Measurements from ENCODE around the gene GIN1. TPM values are rescaled to one million over a fixed set of nuclear protein-coding genes. Genes with fewer than 3 reads are reported as not detected.

The GIN1 gene
- total and polyA plus RNA-seq, 4 experiments from 2014 or later = 10.0 to 15.2 (median 12.5) TPM

- peaks cover 4% of the 10 kb centered on the region for H3K36me3 ChIP-seq (ENCODE audit: insufficient read depth, low read length)
- no peak overlapping the region for H3K4me3 Mint-ChIP-seq
- intact Hi-C loops (cut with micrococcal nuclease) = loop anchor here (1.0 to 10.0 kb wide), 7 partner anchors 71 to 842 kb away; partner anchors contain the start of gene SLCO4C1
These were observed 19.4 kb upstream of the GIN1 start for GRCh38 chr5:103139264-103139865.

GRCh38 chr5:103138202-103138690 is 18.3 kb upstream of the GIN1 start:
- intact Hi-C loops (cut with micrococcal nuclease) = loop anchor here (2.0 to 10.0 kb wide), 4 partner anchors 69 to 841 kb away; partner anchors contain the start of gene SLCO4C1
- Mint-ChIP-seq H3K4me3 (no peak overlapping the region), H3K36me3 (peaks cover 31 to 32% of the 10 kb centered on the region in 2 donors), H3K27ac (no peak overlapping the region), H3K4me1 (peaks cover 3 to 12% (median 9%) of the 10 kb centered on the region in 4 donors), H3K9me3 (no peaks in the 10 kb centered on the region), H3K27me3 (no peaks in the 10 kb centered on the region)
- H3K4me3 ChIP-seq (ENCODE audit: low read length in 2 of 2) = no peak overlapping the region
- H3K9me3 ChIP-seq (ENCODE audit: control insufficient read depth in 1 of 2, low read length in 2 of 2) = no peaks in the 10 kb centered on the region
- CTCF ChIA-PET (ENCODE audit: partially characterized antibody) = interaction anchor here (0.9 to 6.1 kb wide), 19 partner anchors 12 to 602 kb away, joined by 3 to 52 read pairs (median 4); partner anchors contain the start of genes GIN1 and PPIP5K2
- no peaks in the 10 kb centered on the region for H3K4me1 ChIP-seq (ENCODE audit: insufficient read depth, low read length)
- peaks cover 4% of the 10 kb centered on the region for H3K36me3 ChIP-seq (ENCODE audit: insufficient read depth, low read length)
- POLR2A ChIA-PET (ENCODE audit: partially characterized antibody) = no interaction called here
- H3K27ac ChIP-seq (ENCODE audit: low read depth, low read length) = no peak overlapping the region
- no peaks in the 10 kb centered on the region for H3K27me3 ChIP-seq (ENCODE audit: insufficient read depth, low read length)
- DNase-seq = no peak

More at GRCh38 chr5:103139264-103139865, 19.4 kb upstream of the GIN1 start:
- CTCF ChIA-PET (ENCODE audit: partially characterized antibody) = interaction anchor here (0.7 to 6.1 kb wide), 35 partner anchors 8 to 603 kb away, joined by 3 to 52 read pairs (median 4); partner anchors contain the start of genes GIN1 and PPIP5K2
- no peaks in the 10 kb centered on the region for H3K27me3 Mint-ChIP-seq
- Histone ChIP-seq H3K4me1 (ENCODE audit: insufficient read depth, low read length) (no peaks in the 10 kb centered on the region), H3K9me3 (ENCODE audit: control insufficient read depth in 1 of 2, low read length in 2 of 2) (no peaks in the 10 kb centered on the region), H3K27ac (ENCODE audit: low read depth, low read length) (no peak overlapping the region), H3K4me3 (ENCODE audit: low read length in 2 of 2) (no peak overlapping the region), H3K27me3 (ENCODE audit: insufficient read depth, low read length) (no peaks in the 10 kb centered on the region)
- H3K27ac Mint-ChIP-seq = peak overlapping the region in 2 of 7 donors; percentile 25 to 43
- H3K36me3 Mint-ChIP-seq = peaks cover 30 to 32% of the 10 kb centered on the region in 2 donors
- no peaks in the 10 kb centered on the region for H3K9me3 Mint-ChIP-seq
- peak; percentile 76 to 80 (median 80) for DNase-seq
- POLR2A ChIA-PET (ENCODE audit: partially characterized antibody) = interaction anchor here (0.8 kb wide), 1 partner anchor 359 kb away, joined by 3 read pairs; no protein-coding TSS in a partner anchor
- H3K4me1 Mint-ChIP-seq = peaks cover 2 to 6% (median 4%) of the 10 kb centered on the region in 4 donors

DNA sequence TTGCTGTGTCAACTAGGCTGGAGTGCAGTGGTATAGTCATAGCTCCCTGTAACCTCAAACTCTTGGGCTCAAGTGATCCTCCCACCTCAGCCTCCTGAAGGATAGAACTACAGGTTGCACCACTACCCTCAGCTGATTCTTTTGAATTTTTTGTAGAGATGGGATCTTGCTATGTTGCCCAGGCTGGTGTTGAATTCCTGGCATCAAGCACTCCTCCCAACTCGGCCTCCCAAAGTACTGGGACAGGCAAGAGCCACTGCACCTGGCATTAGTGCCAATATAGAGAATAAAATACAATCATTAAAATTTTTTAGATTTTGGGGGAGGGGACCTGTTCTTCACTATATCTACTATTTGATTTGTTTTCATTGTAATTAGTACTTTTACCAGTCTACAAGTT is 15.5 kb upstream of the GIN1 start:
- Mint-ChIP-seq H3K4me3 (no peak overlapping the region), H3K27ac (peak overlapping the region in 2 of 7 donors; percentile 22 to 24), H3K27me3 (no peaks in the 10 kb centered on the region), H3K4me1 (peaks cover 16 to 32% (median 24%) of the 10 kb centered on the region in 4 donors), H3K36me3 (peaks cover 29 to 37% of the 10 kb centered on the region in 2 donors), H3K9me3 (no peaks in the 10 kb centered on the region)
- no peak for DNase-seq
- Histone ChIP-seq H3K4me1 (ENCODE audit: insufficient read depth, low read length) (peaks cover 6% of the 10 kb centered on the region), H3K9me3 (ENCODE audit: control insufficient read depth in 1 of 2, low read length in 2 of 2) (no peaks in the 10 kb centered on the region), H3K27me3 (ENCODE audit: insufficient read depth, low read length) (no peaks in the 10 kb centered on the region), H3K27ac (ENCODE audit: low read depth, low read length) (no peak overlapping the region), H3K4me3 (ENCODE audit: low read length in 2 of 2) (no peak overlapping the region), H3K36me3 (ENCODE audit: insufficient read depth, low read length) (peaks cover 4% of the 10 kb centered on the region)
- POLR2A ChIA-PET (ENCODE audit: partially characterized antibody) = interaction anchor here (3.7 kb wide), 1 partner anchor 15 kb away, joined by 12 read pairs; the partner anchor contains the start of genes GIN1 and PPIP5K2
- intact Hi-C loops (cut with micrococcal nuclease) = loop anchor here (5.0 to 10.0 kb wide), 3 partner anchors 93 to 838 kb away; partner anchors contain the start of gene SLCO4C1
- CTCF ChIA-PET (ENCODE audit: partially characterized antibody) = interaction anchor here (1.1 to 6.1 kb wide), 2 partner anchors 9 to 354 kb away, joined by 3 to 49 read pairs; no protein-coding TSS in a partner anchor

GRCh38 chr5:103133231-103133630 is 13.3 kb upstream of the GIN1 start:
- no peaks in the 10 kb centered on the region for H3K9me3 ChIP-seq (ENCODE audit: control insufficient read depth in 1 of 2, low read length in 2 of 2)
- no peaks in the 10 kb centered on the region for H3K27me3 ChIP-seq (ENCODE audit: insufficient read depth, low read length)
- Mint-ChIP-seq H3K4me3 (no peak overlapping the region), H3K4me1 (peaks cover 24 to 37% (median 29%) of the 10 kb centered on the region in 4 donors), H3K27me3 (no peaks in the 10 kb centered on the region), H3K9me3 (no peaks in the 10 kb centered on the region), H3K27ac (peak overlapping the region in 3 of 7 donors; percentile 7 to 84 (median 19)), H3K36me3 (peaks cover 23 to 30% of the 10 kb centered on the region in 2 donors)
- DNase-seq = no peak
- ChIA-PET POLR2A (ENCODE audit: partially characterized antibody) (interaction anchor here (3.7 kb wide), 1 partner anchor 13 kb away, joined by 12 read pairs; the partner anchor contains the start of genes GIN1 and PPIP5K2), CTCF (ENCODE audit: partially characterized antibody) (interaction anchor here (1.5 kb wide), 1 partner anchor 24 kb away, joined by 3 read pairs; no protein-coding TSS in a partner anchor)
- H3K36me3 ChIP-seq (ENCODE audit: insufficient read depth, low read length) = no peaks in the 10 kb centered on the region
- intact Hi-C loops (cut with micrococcal nuclease) = loop anchor here (10.0 kb wide), 1 partner anchor 158 kb away; no protein-coding TSS in a partner anchor
- peaks cover 6% of the 10 kb centered on the region for H3K4me1 ChIP-seq (ENCODE audit: insufficient read depth, low read length)
- H3K27ac ChIP-seq (ENCODE audit: low read depth, low read length) = no peak overlapping the region
- H3K4me3 ChIP-seq (ENCODE audit: low read length in 2 of 2) = no peak overlapping the region

DNA sequence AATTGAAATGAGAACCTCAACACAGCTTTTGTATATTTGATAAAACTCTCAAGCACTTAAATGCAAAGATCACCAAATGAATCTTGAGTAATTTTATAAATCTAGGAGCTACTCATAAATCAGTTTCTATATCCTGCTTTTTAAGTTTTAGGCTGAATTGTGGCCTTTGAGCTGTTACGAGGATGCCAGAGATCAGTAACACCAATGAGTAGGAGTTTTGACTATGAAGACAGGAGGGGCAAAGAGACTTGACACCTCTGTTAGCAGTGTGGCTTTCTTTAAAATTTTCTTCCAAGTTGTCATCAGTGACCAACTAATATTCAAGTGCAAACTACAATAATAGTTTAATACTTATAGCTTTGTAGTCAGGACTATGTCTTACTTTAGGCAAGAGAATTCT is 12.7 kb upstream of the GIN1 start:
- Histone ChIP-seq H3K9me3 (ENCODE audit: control insufficient read depth in 1 of 2, low read length in 2 of 2) (no peaks in the 10 kb centered on the region), H3K27me3 (ENCODE audit: insufficient read depth, low read length) (no peaks in the 10 kb centered on the region), H3K4me1 (ENCODE audit: insufficient read depth, low read length) (peaks cover 6% of the 10 kb centered on the region), H3K36me3 (ENCODE audit: insufficient read depth, low read length) (no peaks in the 10 kb centered on the region), H3K27ac (ENCODE audit: low read depth, low read length) (no peak overlapping the region), H3K4me3 (ENCODE audit: low read length in 2 of 2) (no peak overlapping the region)
- ChIA-PET CTCF (ENCODE audit: partially characterized antibody) (interaction anchor here (1.5 kb wide), 1 partner anchor 23 kb away, joined by 3 read pairs; no protein-coding TSS in a partner anchor), POLR2A (ENCODE audit: partially characterized antibody) (interaction anchor here (3.7 kb wide), 1 partner anchor 12 kb away, joined by 12 read pairs; the partner anchor contains the start of genes GIN1 and PPIP5K2)
- intact Hi-C loops (cut with micrococcal nuclease) = loop anchor here (10.0 kb wide), 1 partner anchor 158 kb away; no protein-coding TSS in a partner anchor
- Mint-ChIP-seq H3K4me1 (peaks cover 24 to 40% (median 30%) of the 10 kb centered on the region in 4 donors), H3K27ac (peak overlapping the region in 4 of 7 donors; percentile 38 to 90 (median 64)), H3K27me3 (no peaks in the 10 kb centered on the region), H3K9me3 (no peaks in the 10 kb centered on the region), H3K4me3 (peak overlapping the region in 5 of 8 donors; percentile 5 to 52 (median 45)), H3K36me3 (peaks cover 23 to 30% of the 10 kb centered on the region in 2 donors)
- DNase-seq = no peak

DNA sequence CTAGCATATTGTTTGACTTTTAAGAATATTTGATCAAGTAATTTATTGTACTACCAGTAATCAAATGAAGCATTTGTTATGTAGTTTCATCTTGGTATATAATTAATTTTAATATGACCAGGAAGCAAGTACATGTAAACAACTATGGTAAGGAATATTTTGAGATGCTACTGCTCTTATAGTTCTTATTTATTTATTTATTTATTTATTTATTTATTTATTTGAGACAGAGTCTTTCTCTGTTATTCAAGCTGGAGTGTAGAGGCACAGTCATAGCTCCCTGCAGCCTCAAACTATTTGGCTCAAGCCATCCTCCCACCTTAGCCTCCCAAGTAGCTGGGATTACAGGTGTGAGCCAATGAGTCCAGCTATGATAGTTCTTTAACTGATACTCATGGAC is 8.3 kb upstream of the GIN1 start:
- Histone ChIP-seq H3K4me1 (ENCODE audit: insufficient read depth, low read length) (peaks cover 15% of the 10 kb centered on the region), H3K9me3 (ENCODE audit: control insufficient read depth in 1 of 2, low read length in 2 of 2) (no peaks in the 10 kb centered on the region), H3K36me3 (ENCODE audit: insufficient read depth, low read length) (no peaks in the 10 kb centered on the region), H3K27ac (ENCODE audit: low read depth, low read length) (no peak overlapping the region), H3K27me3 (ENCODE audit: insufficient read depth, low read length) (no peaks in the 10 kb centered on the region), H3K4me3 (ENCODE audit: low read length in 2 of 2) (no peak overlapping the region)
- no peak for DNase-seq
- Mint-ChIP-seq H3K4me3 (no peak overlapping the region), H3K27ac (no peak overlapping the region), H3K9me3 (no peaks in the 10 kb centered on the region), H3K4me1 (peaks cover 33 to 59% (median 46%) of the 10 kb centered on the region in 4 donors), H3K27me3 (no peaks in the 10 kb centered on the region), H3K36me3 (peaks cover 17 to 21% of the 10 kb centered on the region in 2 donors)
- intact Hi-C loops (cut with micrococcal nuclease) = no loop called here
- ChIA-PET POLR2A (ENCODE audit: partially characterized antibody) (interaction anchor here (1.6 kb wide), 1 partner anchor 8 kb away, joined by 7 read pairs; the partner anchor contains the start of genes GIN1 and PPIP5K2), CTCF (ENCODE audit: partially characterized antibody) (interaction anchor here (0.8 to 1.6 kb wide), 5 partner anchors 8 to 447 kb away, joined by 3 to 7 read pairs (median 3); partner anchors contain the start of genes GIN1 and PPIP5K2)

Data from CD4-positive, alpha-beta memory T cell (primary cell).